Breast epithelium (tissue), 4 donors: Measurements from ENCODE around the gene IL20. TPM values are rescaled to one million over a fixed set of nuclear protein-coding genes. Genes with fewer than 3 reads are reported as not detected.

ENCODE experiments used
- DNase-seq, 2 donors: peaks; one replicate each; pipeline ENCODE4 v3.0.0-alpha.2; 2019; ENCODE audit warnings: low spot score in 2 of 2
- H3K27ac ChIP-seq, 2 donors: fragments of 200-600 bp; sonication (generic) in 1 of 2; one replicate each; pipeline ENCODE4 v1.5.1; 2016 to 2019; ENCODE audit warnings: mild to moderate bottlenecking in 1 of 2
- H3K27me3 ChIP-seq, 2 donors: fragments of 200-600 bp; sonication (generic) in 1 of 2; one replicate each; pipeline versions ENCODE4 v1.5.1 to v1.6.0; 2017 to 2019; ENCODE audit warnings: control low read depth in 1 of 2, mild to moderate bottlenecking in 1 of 2
- H3K36me3 ChIP-seq: fragments of 200-600 bp; one replicate; pipeline ENCODE4 v1.5.1; 2019
- H3K4me1 ChIP-seq, 2 donors: fragments of 200-600 bp; sonication (generic); one replicate each; pipeline ENCODE4 v1.5.1; 2016 to 2019; ENCODE audit warnings: control low read depth in 1 of 2
- H3K4me3 ChIP-seq, 3 donors: fragments of 200-600 bp; sonication (generic); 1 replicate in 2 of 3; 2 replicates in 1 of 3; pipeline ENCODE4 v1.5.1; 2016 to 2019; ENCODE audit warnings: mild to moderate bottlenecking in 3 of 3, moderate library complexity in 2 of 3
- H3K9me3 ChIP-seq, 2 donors: fragments of 200-600 bp; sonication (generic) in 1 of 2; one replicate each; pipeline ENCODE4 v1.5.1; 2016 to 2019; ENCODE audit warnings: control low read depth in 1 of 2
- CTCF ChIP-seq, 3 donors: fragments of 450-650 bp; IDR thresholded peaks; one replicate each; pipeline ENCODE4 v1.5.1; 2016 to 2017; ENCODE audit warnings: antibody characterized with exemption in 3 of 3, mild to moderate bottlenecking in 3 of 3, moderate library complexity in 3 of 3
- POLR2A ChIP-seq: fragments of 450-650 bp; IDR thresholded peaks from one replicate; pipeline ENCODE4 v1.6.1; 2016; ENCODE audit warnings: antibody characterized with exemption, mild to moderate bottlenecking, moderate library complexity
- POLR2AphosphoS5 ChIP-seq, 3 donors: sonication (generic); formaldehyde crosslinking; IDR thresholded peaks; one replicate each; pipeline ENCODE4 v1.6.1; 2017; ENCODE audit warnings: antibody characterized with exemption in 3 of 3
- intact Hi-C: fragments of 100-400 bp; cut with DNase I; formaldehyde crosslinking; loops from one replicate; pipeline ENCODE4 v1.15.1; 2023; ENCODE audit warnings: low total_unique reads
- total RNA-seq, 3 donors: library from RNA; depleted of rRNA; stranded (reverse); fragments of >200 nt; gene quantifications; one replicate each; pipeline ENCODE4 v1.1.0, GENCODE V29; 2016

IL20 gene
- total RNA-seq, 3 donors from 2014 or later = 1.5 TPM; not detected in 2

GRCh38 chr1:206899717-206900116 lies 34.3 kb downstream of the IL20 start:
- TF ChIP-seq CTCF (IDR thresholded peaks at IDR 0.05) = no peak
- no peak for TF ChIP-seq POLR2AphosphoS5 (IDR thresholded peaks at IDR 0.05)
- Histone ChIP-seq H3K9me3 (no peaks in the 10 kb centered on the region), H3K4me1 (peaks cover 0 to 4% of the 10 kb centered on the region in 2 donors), H3K4me3 (no peak overlapping the region), H3K27me3 (no peaks in the 10 kb centered on the region), H3K27ac (no peak overlapping the region), H3K36me3 (no peaks in the 10 kb centered on the region)
- intact Hi-C loops = no loop called here
- DNase-seq = no peak

- no peak for DNase-seq
- TF ChIP-seq CTCF (IDR thresholded peaks at IDR 0.05) (no peak), POLR2AphosphoS5 (IDR thresholded peaks at IDR 0.05) (no peak), POLR2A (no peak)
These were observed 34.7 kb downstream of the IL20 start for GRCh38 chr1:206900149-206900548.

GRCh38 chr1:206901944-206902343 lies 36.5 kb downstream of the IL20 start:
- Histone ChIP-seq H3K27ac (no peak overlapping the region), H3K36me3 (no peaks in the 10 kb centered on the region), H3K27me3 (no peaks in the 10 kb centered on the region), H3K4me3 (no peak overlapping the region), H3K9me3 (no peaks in the 10 kb centered on the region), H3K4me1 (peaks cover 0 to 4% of the 10 kb centered on the region in 2 donors)
- DNase-seq = no peak
- intact Hi-C loops = no loop called here
- TF ChIP-seq POLR2AphosphoS5 (IDR thresholded peaks at IDR 0.05) = no peak
- no peak for TF ChIP-seq POLR2A
- TF ChIP-seq CTCF (IDR thresholded peaks at IDR 0.05) = no peak

More at GRCh38 chr1:206900149-206900548, 34.7 kb downstream of the IL20 start:
- H3K4me1 ChIP-seq = peaks cover 0 to 4% of the 10 kb centered on the region in 2 donors
- H3K36me3 ChIP-seq = no peaks in the 10 kb centered on the region
- H3K27ac ChIP-seq = no peak overlapping the region
- no peaks in the 10 kb centered on the region for H3K27me3 ChIP-seq
- H3K4me3 ChIP-seq = no peak overlapping the region
- intact Hi-C loops = no loop called here
- no peaks in the 10 kb centered on the region for H3K9me3 ChIP-seq

- Histone ChIP-seq H3K4me3 (no peak overlapping the region), H3K9me3 (no peaks in the 10 kb centered on the region), H3K36me3 (no peaks in the 10 kb centered on the region), H3K27me3 (no peaks in the 10 kb centered on the region), H3K4me1 (peaks cover 0 to 4% of the 10 kb centered on the region in 2 donors), H3K27ac (no peak overlapping the region)
- DNase-seq = no peak
- no peak for TF ChIP-seq POLR2A
- TF ChIP-seq CTCF (IDR thresholded peaks at IDR 0.05) = no peak
- TF ChIP-seq POLR2AphosphoS5 (IDR thresholded peaks at IDR 0.05) = no peak
- intact Hi-C loops = no loop called here
These were observed 37.3 kb downstream of the IL20 start for GRCh38 chr1:206902702-206903101.

GRCh38 chr1:206903687-206904086 lies 38.3 kb downstream of the IL20 start:
- no peak for DNase-seq
- no peaks in the 10 kb centered on the region for H3K9me3 ChIP-seq
- peaks cover 0 to 4% of the 10 kb centered on the region in 2 donors for H3K4me1 ChIP-seq
- intact Hi-C loops = no loop called here
- H3K27ac ChIP-seq = no peak overlapping the region
- no peaks in the 10 kb centered on the region for H3K27me3 ChIP-seq
- no peak overlapping the region for H3K4me3 ChIP-seq
- TF ChIP-seq POLR2AphosphoS5 (IDR thresholded peaks at IDR 0.05) (no peak), CTCF (IDR thresholded peaks at IDR 0.05) (no peak), POLR2A (no peak)
- no peaks in the 10 kb centered on the region for H3K36me3 ChIP-seq
